ENCODE measurements around the gene ASTN2.

The ASTN2 gene

GRCh38 chr9:116452634-116453033, 962.2 kb downstream of the ASTN2 start:
- DNase-seq (ENCODE audit: low read depth), result no peak

- DNase-seq (ENCODE audit: low read depth), result no peak
These were observed 962.6 kb downstream of the ASTN2 start for GRCh38 chr9:116452227-116452626.

GRCh38 chr9:116451500-116452115, 963.2 kb downstream of the ASTN2 start:
- no peak for DNase-seq (ENCODE audit: low read depth)

GRCh38 chr9:116450378-116451139, 964.3 kb downstream of the ASTN2 start:
- no peak for DNase-seq (ENCODE audit: low read depth)

- no peak for DNase-seq (ENCODE audit: low read depth)
These were observed 964.9 kb downstream of the ASTN2 start for GRCh38 chr9:116449949-116450348.

GRCh38 chr9:116448431-116448830, 966.4 kb downstream of the ASTN2 start:
- DNase-seq (ENCODE audit: low read depth), result no peak

GRCh38 chr9:116447934-116448333, 966.9 kb downstream of the ASTN2 start:
- no peak for DNase-seq (ENCODE audit: low read depth)

- DNase-seq (ENCODE audit: low read depth), result no peak
These were observed 972.3 kb downstream of the ASTN2 start for GRCh38 chr9:116442528-116442927.

- DNase-seq (ENCODE audit: low read depth), result no peak
These were observed 977.2 kb downstream of the ASTN2 start for GRCh38 chr9:116437411-116438370.

GRCh38 chr9:116436121-116436520, 978.7 kb downstream of the ASTN2 start:
- DNase-seq (ENCODE audit: low read depth), result no peak

GRCh38 chr9:116435706-116436105, 979.2 kb downstream of the ASTN2 start:
- no peak for DNase-seq (ENCODE audit: low read depth)

- DNase-seq (ENCODE audit: low read depth), result no peak
These were observed 980.5 kb downstream of the ASTN2 start for GRCh38 chr9:116434314-116434713.

GRCh38 chr9:116432051-116432450, 982.8 kb downstream of the ASTN2 start:
- no peak for DNase-seq (ENCODE audit: low read depth)

- no peak for DNase-seq (ENCODE audit: low read depth)
These were observed 984.0 kb downstream of the ASTN2 start for GRCh38 chr9:116430849-116431248.

- DNase-seq (ENCODE audit: low read depth), result no peak
These were observed 989.6 kb downstream of the ASTN2 start for GRCh38 chr9:116425244-116425643.

- DNase-seq (ENCODE audit: low read depth), result no peak
These were observed 991.7 kb downstream of the ASTN2 start for GRCh38 chr9:116423149-116423548.

GRCh38 chr9:116422119-116422979, 992.5 kb downstream of the ASTN2 start:
- DNase-seq (ENCODE audit: low read depth), result no peak

GRCh38 chr9:116420993-116421538, 993.8 kb downstream of the ASTN2 start:
- DNase-seq (ENCODE audit: low read depth), result no peak

GRCh38 chr9:116419181-116419580, 995.7 kb downstream of the ASTN2 start:
- no peak for DNase-seq (ENCODE audit: low read depth)

GRCh38 chr9:116417464-116417863, 997.4 kb downstream of the ASTN2 start:
- no peak for DNase-seq (ENCODE audit: low read depth)

GRCh38 chr9:116416421-116416820, 998.4 kb downstream of the ASTN2 start:
- no peak for DNase-seq (ENCODE audit: low read depth)

All from activated T-cell treated with anti-CD3 and anti-CD28 coated beads for 48 hours (primary cell).